ENCODE measurements around the gene TNFSF12.

The TNFSF12 gene

GRCh38 chr17:7512824-7513540, 35.9 kb upstream of the TNFSF12 start:
- H3K36me3 ChIP-seq (ENCODE audit: insufficient read depth, low read depth, low read length): peaks cover 66% of the 10 kb centered on the region
- no peak overlapping the region for H3K27ac ChIP-seq (ENCODE audit: low read length)
- no peaks in the 10 kb centered on the region for H3K9me3 ChIP-seq (ENCODE audit: insufficient read depth, low read depth, low read length)
- H3K9ac ChIP-seq (ENCODE audit: low read depth, low read length): no peak overlapping the region
- no peak overlapping the region for H3K4me3 ChIP-seq (ENCODE audit: low read length)
- H3K4me1 ChIP-seq (ENCODE audit: insufficient read depth, low read length): no peaks in the 10 kb centered on the region
- no peaks in the 10 kb centered on the region for H3K27me3 ChIP-seq (ENCODE audit: insufficient read depth, low read length)

DNA sequence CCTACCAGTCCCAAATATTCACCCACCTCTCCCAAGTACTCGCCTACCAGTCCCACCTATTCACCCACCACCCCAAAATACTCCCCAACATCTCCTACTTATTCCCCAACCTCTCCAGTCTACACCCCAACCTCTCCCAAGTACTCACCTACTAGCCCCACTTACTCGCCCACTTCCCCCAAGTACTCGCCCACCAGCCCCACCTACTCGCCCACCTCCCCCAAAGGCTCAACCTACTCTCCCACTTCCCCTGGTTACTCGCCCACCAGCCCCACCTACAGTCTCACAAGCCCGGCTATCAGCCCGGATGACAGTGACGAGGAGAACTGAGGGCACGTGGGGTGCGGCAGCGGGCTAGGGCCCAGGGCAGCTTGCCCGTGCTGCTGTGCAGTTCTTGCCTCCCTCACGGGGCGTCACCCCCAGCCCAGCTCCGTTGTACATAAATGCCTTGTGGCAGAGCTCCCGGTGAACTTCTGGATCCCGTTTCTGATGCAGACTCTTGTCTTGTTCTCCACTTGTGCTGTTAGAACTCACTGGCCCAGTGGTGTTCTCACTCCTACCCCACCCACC, 34.9 kb upstream of the TNFSF12 start:
- Histone ChIP-seq H3K9ac (ENCODE audit: low read depth, low read length) (no peak overlapping the region), H3K27ac (ENCODE audit: low read length) (no peak overlapping the region), H3K9me3 (ENCODE audit: insufficient read depth, low read depth, low read length) (no peaks in the 10 kb centered on the region), H3K4me1 (ENCODE audit: insufficient read depth, low read length) (no peaks in the 10 kb centered on the region), H3K27me3 (ENCODE audit: insufficient read depth, low read length) (no peaks in the 10 kb centered on the region), H3K36me3 (ENCODE audit: insufficient read depth, low read depth, low read length) (peaks cover 57% of the 10 kb centered on the region), H3K4me3 (ENCODE audit: low read length) (no peak overlapping the region)

GRCh38 chr17:7515911-7516610, 32.8 kb upstream of the TNFSF12 start:
- no peak overlapping the region for H3K9ac ChIP-seq (ENCODE audit: low read depth, low read length)
- no peaks in the 10 kb centered on the region for H3K9me3 ChIP-seq (ENCODE audit: insufficient read depth, low read depth, low read length)
- H3K27me3 ChIP-seq (ENCODE audit: insufficient read depth, low read length): no peaks in the 10 kb centered on the region
- H3K4me1 ChIP-seq (ENCODE audit: insufficient read depth, low read length): no peaks in the 10 kb centered on the region
- no peak overlapping the region for H3K4me3 ChIP-seq (ENCODE audit: low read length)
- H3K36me3 ChIP-seq (ENCODE audit: insufficient read depth, low read depth, low read length): peaks cover 35% of the 10 kb centered on the region
- H3K27ac ChIP-seq (ENCODE audit: low read length): no peak overlapping the region

GRCh38 chr17:7523033-7523432, 25.8 kb upstream of the TNFSF12 start:
- H3K4me1 ChIP-seq (ENCODE audit: insufficient read depth, low read length): no peaks in the 10 kb centered on the region
- H3K27ac ChIP-seq (ENCODE audit: low read length): no peak overlapping the region
- H3K27me3 ChIP-seq (ENCODE audit: insufficient read depth, low read length): no peaks in the 10 kb centered on the region
- H3K36me3 ChIP-seq (ENCODE audit: insufficient read depth, low read depth, low read length): no peaks in the 10 kb centered on the region
- no peak overlapping the region for H3K4me3 ChIP-seq (ENCODE audit: low read length)
- no peak overlapping the region for H3K9ac ChIP-seq (ENCODE audit: low read depth, low read length)
- no peaks in the 10 kb centered on the region for H3K9me3 ChIP-seq (ENCODE audit: insufficient read depth, low read depth, low read length)

DNA sequence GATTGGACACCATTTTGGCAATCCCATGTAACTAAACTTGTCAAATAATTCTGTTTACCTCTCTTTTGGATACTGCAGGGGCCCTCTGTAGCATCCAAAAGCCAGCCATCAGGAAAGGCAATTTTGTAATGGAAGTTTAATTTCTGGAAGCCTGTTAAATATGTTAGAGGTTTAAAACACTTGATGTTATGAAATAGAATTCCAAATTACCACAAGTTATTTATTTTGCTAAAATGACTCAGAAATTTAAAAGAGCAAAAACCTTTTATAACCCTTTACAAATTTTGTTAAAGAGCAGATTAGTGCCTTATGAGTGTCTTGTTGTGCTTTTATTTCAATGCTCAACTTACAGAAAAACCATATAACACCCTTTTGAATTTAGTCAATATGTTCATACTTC, 20.0 kb upstream of the TNFSF12 start:
- no peaks in the 10 kb centered on the region for H3K27me3 ChIP-seq (ENCODE audit: insufficient read depth, low read length)
- no peak overlapping the region for H3K9ac ChIP-seq (ENCODE audit: low read depth, low read length)
- no peak overlapping the region for H3K27ac ChIP-seq (ENCODE audit: low read length)
- no peak overlapping the region for H3K4me3 ChIP-seq (ENCODE audit: low read length)
- H3K36me3 ChIP-seq (ENCODE audit: insufficient read depth, low read depth, low read length): no peaks in the 10 kb centered on the region
- no peaks in the 10 kb centered on the region for H3K9me3 ChIP-seq (ENCODE audit: insufficient read depth, low read depth, low read length)
- no peaks in the 10 kb centered on the region for H3K4me1 ChIP-seq (ENCODE audit: insufficient read depth, low read length)

- H3K9ac ChIP-seq (ENCODE audit: low read depth, low read length): no peak overlapping the region
- H3K36me3 ChIP-seq (ENCODE audit: insufficient read depth, low read depth, low read length): no peaks in the 10 kb centered on the region
- H3K27ac ChIP-seq (ENCODE audit: low read length): no peak overlapping the region
- no peaks in the 10 kb centered on the region for H3K27me3 ChIP-seq (ENCODE audit: insufficient read depth, low read length)
- H3K4me1 ChIP-seq (ENCODE audit: insufficient read depth, low read length): no peaks in the 10 kb centered on the region
- H3K9me3 ChIP-seq (ENCODE audit: insufficient read depth, low read depth, low read length): no peaks in the 10 kb centered on the region
- no peak overlapping the region for H3K4me3 ChIP-seq (ENCODE audit: low read length)
These were observed 18.6 kb upstream of the TNFSF12 start for GRCh38 chr17:7530023-7530900.

GRCh38 chr17:7538050-7538449, 10.8 kb upstream of the TNFSF12 start:
- peaks cover 3% of the 10 kb centered on the region; the same call in 1 of the 2 replicates for H3K9me3 ChIP-seq (ENCODE audit: insufficient read depth, low read depth, low read length)
- H3K27me3 ChIP-seq (ENCODE audit: insufficient read depth, low read length): 0 out of 2 replicates have a peak, but pooled peaks cover 2% of the 10 kb centered on the region
- no peak overlapping the region for H3K9ac ChIP-seq (ENCODE audit: low read depth, low read length)
- H3K27ac ChIP-seq (ENCODE audit: low read length): no peak overlapping the region
- H3K36me3 ChIP-seq (ENCODE audit: insufficient read depth, low read depth, low read length): no peaks in the 10 kb centered on the region
- no peaks in the 10 kb centered on the region for H3K4me1 ChIP-seq (ENCODE audit: insufficient read depth, low read length)
- H3K4me3 ChIP-seq (ENCODE audit: low read length): no peak overlapping the region

- no peak overlapping the region for H3K4me3 ChIP-seq (ENCODE audit: low read length)
- H3K27ac ChIP-seq (ENCODE audit: low read length): no peak overlapping the region
- peaks cover 3% of the 10 kb centered on the region; the same call in 1 of the 2 replicates for H3K9me3 ChIP-seq (ENCODE audit: insufficient read depth, low read depth, low read length)
- no peak overlapping the region for H3K9ac ChIP-seq (ENCODE audit: low read depth, low read length)
- H3K27me3 ChIP-seq (ENCODE audit: insufficient read depth, low read length): peaks cover 12% of the 10 kb centered on the region; the same call in 1 of the 2 replicates
- H3K36me3 ChIP-seq (ENCODE audit: insufficient read depth, low read depth, low read length): no peaks in the 10 kb centered on the region
- H3K4me1 ChIP-seq (ENCODE audit: insufficient read depth, low read length): no peaks in the 10 kb centered on the region
These were observed 9.8 kb upstream of the TNFSF12 start for GRCh38 chr17:7538891-7539545.

GRCh38 chr17:7541074-7541621, 7.7 kb upstream of the TNFSF12 start:
- H3K4me1 ChIP-seq (ENCODE audit: insufficient read depth, low read length): no peaks in the 10 kb centered on the region
- H3K27me3 ChIP-seq (ENCODE audit: insufficient read depth, low read length): peaks cover 12% of the 10 kb centered on the region; the same call in 1 of the 2 replicates
- no peak overlapping the region for H3K9ac ChIP-seq (ENCODE audit: low read depth, low read length)
- H3K36me3 ChIP-seq (ENCODE audit: insufficient read depth, low read depth, low read length): no peaks in the 10 kb centered on the region
- no peak overlapping the region for H3K4me3 ChIP-seq (ENCODE audit: low read length)
- peaks cover 3% of the 10 kb centered on the region; the same call in 1 of the 2 replicates for H3K9me3 ChIP-seq (ENCODE audit: insufficient read depth, low read depth, low read length)
- H3K27ac ChIP-seq (ENCODE audit: low read length): no peak overlapping the region

- no peaks in the 10 kb centered on the region for H3K4me1 ChIP-seq (ENCODE audit: insufficient read depth, low read length)
- H3K4me3 ChIP-seq (ENCODE audit: low read length): no peak overlapping the region
- peaks cover 32% of the 10 kb centered on the region for H3K27me3 ChIP-seq (ENCODE audit: insufficient read depth, low read length)
- H3K27ac ChIP-seq (ENCODE audit: low read length): no peak overlapping the region
- H3K9me3 ChIP-seq (ENCODE audit: insufficient read depth, low read depth, low read length): no peaks in the 10 kb centered on the region
- H3K9ac ChIP-seq (ENCODE audit: low read depth, low read length): no peak overlapping the region
- H3K36me3 ChIP-seq (ENCODE audit: insufficient read depth, low read depth, low read length): no peaks in the 10 kb centered on the region
These were observed 3.9 kb upstream of the TNFSF12 start for GRCh38 chr17:7544911-7545310.
